HCT116 (cell line): ENCODE data around the gene RUNX1.

ENCODE experiments used
- CEBPB ChIP-seq: IDR thresholded peaks from 2 replicates; pipeline ENCODE4 v1.6.1; 2012; ENCODE audit warnings: low read depth
- CTCF ChIP-seq, 3 experiments: fragments of 200-600 bp in 1 of 3; sonication (generic) in 1 of 3; IDR thresholded peaks in 2 of 3; conservative IDR thresholded peaks in 1 of 3; 2 replicates each; pipeline ENCODE4 v1.5.1; 2012 to 2017; ENCODE audit warnings: low read depth in 2 of 3, low read length in 2 of 3, antibody characterized with exemption in 1 of 3, borderline replicate concordance in 1 of 3, control low read depth in 1 of 3, mild to moderate bottlenecking in 1 of 3, mixed read lengths in 1 of 3, mixed run types in 1 of 3, moderate library complexity in 1 of 3; ENCODE audit not compliant: insufficient read depth in 1 of 3
- EZH2 ChIP-seq: fragments of 200-600 bp; sonication (generic); IDR thresholded peaks from 2 replicates; pipeline ENCODE4 v1.6.1; 2017; ENCODE audit warnings: antibody characterized with exemption, mixed run types
- EZH2phosphoT487 ChIP-seq: fragments of 200-600 bp; IDR thresholded peaks from 2 replicates; pipeline ENCODE4 v1.6.1; 2018; ENCODE audit warnings: antibody characterized with exemption, borderline replicate concordance
- POLR2A ChIP-seq: IDR thresholded peaks from 2 replicates; pipeline ENCODE4 v1.7.0; 2011; ENCODE audit warnings: borderline replicate concordance; ENCODE audit not compliant: insufficient read depth, insufficient read length; ENCODE audit errors: extremely low read depth
- RAD21 ChIP-seq: IDR thresholded peaks from 2 replicates; pipeline ENCODE4 v1.6.1; 2012; ENCODE audit warnings: low read depth, mild to moderate bottlenecking
- TCF7L2 ChIP-seq: IDR thresholded peaks from 2 replicates; pipeline ENCODE4 v1.7.0; 2011; ENCODE audit warnings: borderline replicate concordance, inconsistent platforms; ENCODE audit not compliant: insufficient read depth, insufficient read length; ENCODE audit errors: extremely low read depth
- YY1 ChIP-seq: IDR thresholded peaks from 2 replicates; pipeline ENCODE4 v1.6.1; 2011; ENCODE audit warnings: low read length, low read depth, moderate library complexity, mild to moderate bottlenecking; ENCODE audit not compliant: insufficient replicate concordance; ENCODE audit errors: extremely low read depth
- TF ChIP-seq, protein P1 (sequence below): IDR thresholded peaks from 2 replicates; pipeline ENCODE4 v1.6.1; 2012; ENCODE audit warnings: low read depth

DNA sequence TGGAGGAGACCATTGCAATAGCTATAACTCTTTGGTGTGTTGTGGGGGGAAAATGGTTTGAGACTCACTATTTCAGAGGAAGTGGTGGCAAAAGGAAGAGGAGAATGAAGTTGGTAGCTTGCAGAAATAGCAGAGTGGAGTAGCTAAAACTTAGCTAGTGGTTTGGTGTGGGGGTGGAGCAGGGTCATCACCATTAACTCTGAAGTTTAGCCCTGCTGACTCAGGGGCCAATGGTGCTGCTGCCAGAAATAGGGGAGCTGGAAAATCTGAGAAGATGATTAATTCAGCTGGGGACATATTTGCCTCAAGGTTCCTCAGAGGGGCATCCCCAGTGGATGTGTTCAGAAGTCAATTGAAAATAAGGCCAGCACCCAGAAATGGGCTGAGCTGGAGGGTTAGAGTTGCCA lies 65.4 kb downstream of the RUNX1 start:
- TF ChIP-seq EZH2 (no peak), POLR2A (no peak), YY1 (no peak), CTCF (IDR thresholded peaks at IDR 0.05 in 2 of 3, conservative IDR thresholded peaks at IDR 0.05 in 1 of 3; ENCODE audit: borderline replicate concordance in 1 of 3, insufficient read depth in 1 of 3, low read depth in 2 of 3, low read length in 2 of 3) (no peak), TCF7L2 (no peak), RAD21 (peak; percentile 10; the same call in 1 of the 2 replicates), CEBPB (no peak), EZH2phosphoT487 (no peak)
- TF ChIP-seq, protein P1, sequence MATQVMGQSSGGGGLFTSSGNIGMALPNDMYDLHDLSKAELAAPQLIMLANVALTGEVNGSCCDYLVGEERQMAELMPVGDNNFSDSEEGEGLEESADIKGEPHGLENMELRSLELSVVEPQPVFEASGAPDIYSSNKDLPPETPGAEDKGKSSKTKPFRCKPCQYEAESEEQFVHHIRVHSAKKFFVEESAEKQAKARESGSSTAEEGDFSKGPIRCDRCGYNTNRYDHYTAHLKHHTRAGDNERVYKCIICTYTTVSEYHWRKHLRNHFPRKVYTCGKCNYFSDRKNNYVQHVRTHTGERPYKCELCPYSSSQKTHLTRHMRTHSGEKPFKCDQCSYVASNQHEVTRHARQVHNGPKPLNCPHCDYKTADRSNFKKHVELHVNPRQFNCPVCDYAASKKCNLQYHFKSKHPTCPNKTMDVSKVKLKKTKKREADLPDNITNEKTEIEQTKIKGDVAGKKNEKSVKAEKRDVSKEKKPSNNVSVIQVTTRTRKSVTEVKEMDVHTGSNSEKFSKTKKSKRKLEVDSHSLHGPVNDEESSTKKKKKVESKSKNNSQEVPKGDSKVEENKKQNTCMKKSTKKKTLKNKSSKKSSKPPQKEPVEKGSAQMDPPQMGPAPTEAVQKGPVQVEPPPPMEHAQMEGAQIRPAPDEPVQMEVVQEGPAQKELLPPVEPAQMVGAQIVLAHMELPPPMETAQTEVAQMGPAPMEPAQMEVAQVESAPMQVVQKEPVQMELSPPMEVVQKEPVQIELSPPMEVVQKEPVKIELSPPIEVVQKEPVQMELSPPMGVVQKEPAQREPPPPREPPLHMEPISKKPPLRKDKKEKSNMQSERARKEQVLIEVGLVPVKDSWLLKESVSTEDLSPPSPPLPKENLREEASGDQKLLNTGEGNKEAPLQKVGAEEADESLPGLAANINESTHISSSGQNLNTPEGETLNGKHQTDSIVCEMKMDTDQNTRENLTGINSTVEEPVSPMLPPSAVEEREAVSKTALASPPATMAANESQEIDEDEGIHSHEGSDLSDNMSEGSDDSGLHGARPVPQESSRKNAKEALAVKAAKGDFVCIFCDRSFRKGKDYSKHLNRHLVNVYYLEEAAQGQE: no peak
